HepG2 (cell line): ENCODE results near the gene CUL9. TPM values are rescaled to one million over a fixed set of nuclear protein-coding genes. Genes with fewer than 3 reads are reported as not detected.
A peak's percentile ranks its signal among the peaks of the same experiment; 100 is the strongest.

Experiments
- ATAD3A ChIP-seq: sonication (generic); formaldehyde crosslinking; IDR thresholded peaks from 2 replicates; pipeline ENCODE4 v1.4.0; 2020; ENCODE audit warnings: missing genetic modification reagents
- ATF7-NPFF ChIP-seq: sonication (generic); formaldehyde crosslinking; IDR thresholded peaks from 2 replicates; pipeline ENCODE4 v1.8.1; 2023; ENCODE audit warnings: mild to moderate bottlenecking, low read depth, missing genetic modification reagents, moderate library complexity
- CREB3 ChIP-seq: sonication (generic); formaldehyde crosslinking; IDR thresholded peaks from 2 replicates; pipeline ENCODE4 v1.5.0; 2020; ENCODE audit warnings: missing genetic modification reagents
- DRAP1 ChIP-seq: IDR thresholded peaks from 2 replicates; pipeline ENCODE4 v1.6.1; 2016; ENCODE audit warnings: missing genetic modification reagents, missing compliant biosample characterization
- ETV6 ChIP-seq: sonication (generic); formaldehyde crosslinking; conservative IDR thresholded peaks from 2 replicates; pipeline ENCODE4 v1.4.0; 2020; ENCODE audit warnings: missing genetic modification reagents
- MATR3 ChIP-seq: sonication (generic); formaldehyde crosslinking; IDR thresholded peaks from 2 replicates; pipeline ENCODE4 v1.4.0; 2020; ENCODE audit warnings: missing genetic modification reagents
- MEIS2 ChIP-seq: sonication (generic); formaldehyde crosslinking; IDR thresholded peaks from 2 replicates; pipeline ENCODE4 v1.9.0; 2021; ENCODE audit warnings: mild to moderate bottlenecking, missing genetic modification reagents
- NCOA5 ChIP-seq: sonication (generic); formaldehyde crosslinking; IDR thresholded peaks from 2 replicates; pipeline ENCODE4 v1.4.0; 2020; ENCODE audit warnings: missing genetic modification reagents
- NFE2L2 ChIP-seq: fragments of 150-350 bp; IDR thresholded peaks from 2 replicates; pipeline ENCODE4 v1.6.1; 2014; ENCODE audit warnings: low read length
- PAXIP1 ChIP-seq: sonication (generic); formaldehyde crosslinking; conservative IDR thresholded peaks from 2 replicates; pipeline ENCODE4 v1.4.0; 2020; ENCODE audit warnings: mild to moderate bottlenecking, missing genetic modification reagents, moderate library complexity
- PBX2 ChIP-seq: IDR thresholded peaks from 2 replicates; pipeline ENCODE4 v1.6.1; 2016; ENCODE audit warnings: control low read depth
- SNAPC2 ChIP-seq: sonication (generic); formaldehyde crosslinking; IDR thresholded peaks from 2 replicates; pipeline ENCODE4 v1.8.1; 2022; ENCODE audit warnings: mild to moderate bottlenecking, missing genetic modification reagents
- TEAD3 ChIP-seq: optimal IDR thresholded peaks from 2 replicates; pipeline ENCODE3; 2016; ENCODE audit warnings: borderline replicate concordance
- THRA ChIP-seq: sonication (generic); formaldehyde crosslinking; IDR thresholded peaks from 2 replicates; pipeline ENCODE4 v1.4.0; 2020; ENCODE audit warnings: missing genetic modification reagents, borderline replicate concordance
- ZC3H13 ChIP-seq: sonication (generic); formaldehyde crosslinking; IDR thresholded peaks from 2 replicates; pipeline ENCODE4 v1.8.1; 2023; ENCODE audit warnings: mild to moderate bottlenecking, missing genetic modification reagents, moderate library complexity
- ZNF205 ChIP-seq: IDR thresholded peaks from 2 replicates; pipeline ENCODE4 v1.6.1; 2018; ENCODE audit warnings: missing biosample characterization, missing genetic modification reagents
- ZNF543 ChIP-seq: sonication (generic); formaldehyde crosslinking; IDR thresholded peaks from 2 replicates; pipeline ENCODE4 v1.4.0; 2020; ENCODE audit warnings: mild to moderate bottlenecking, missing genetic modification reagents
- ZNF607 ChIP-seq: sonication (generic); formaldehyde crosslinking; IDR thresholded peaks from 2 replicates; pipeline ENCODE4 v1.5.1; 2020; ENCODE audit warnings: missing genetic modification reagents, mild to moderate bottlenecking, borderline replicate concordance
- ZNF644 ChIP-seq: IDR thresholded peaks from 2 replicates; pipeline ENCODE4 v1.6.1; 2016; ENCODE audit warnings: low read depth
- ZNF691 ChIP-seq: sonication (generic); formaldehyde crosslinking; IDR thresholded peaks from 2 replicates; pipeline ENCODE4 v1.4.0; 2020; ENCODE audit warnings: missing genetic modification reagents, low read depth, mild to moderate bottlenecking, borderline replicate concordance
- ZNF839 ChIP-seq: sonication (generic); formaldehyde crosslinking; IDR thresholded peaks from 2 replicates; pipeline ENCODE4 v1.4.0; 2020; ENCODE audit warnings: missing genetic modification reagents, mild to moderate bottlenecking, borderline replicate concordance
- ZSCAN22 ChIP-seq: sonication (generic); formaldehyde crosslinking; IDR thresholded peaks from 2 replicates; pipeline ENCODE4 v1.4.0; 2020; ENCODE audit warnings: mild to moderate bottlenecking, missing genetic modification reagents
- polyA plus RNA-seq, 8 experiments: library from polyadenylated mRNA; depleted of rRNA in 3 of 8; stranded (reverse) in 7 of 8; unstranded in 1 of 8; fragments of >200 nt; fragmentation: Illumina TruSeq in 4 of 8; extraction: Trizol in 4 of 8; gene quantifications; 2 replicates each; pipeline versions ENCODE4 v1.2.1 to v1.2.3, GENCODE V29; 2011 to 2016; ENCODE audit warnings: low read depth in 4 of 8, missing spikeins in 1 of 8, mixed read lengths in 1 of 8; ENCODE audit not compliant: insufficient read depth in 1 of 8
- total RNA-seq, 5 experiments: library from RNA; depleted of rRNA; stranded (reverse); fragments of >200 nt; fragmentation: Illumina TruSeq; extraction: Trizol; gene quantifications; 2 replicates each; pipeline ENCODE4 v1.2.3, GENCODE V29; 2016; ENCODE audit warnings: low read depth in 1 of 5

CUL9 gene
- total and polyA plus RNA-seq, 2 of the 13 experiments (the other 11 are each of a cell fraction or from before 2014, with no cell fraction given), result 11.4 to 13.7 TPM

GRCh38 chr6:43174263-43175112 is 7.5 kb upstream of the CUL9 start (continued):
- TF ChIP-seq TEAD3 (CRISPR knock-in tag) (peak; percentile 97), ATF7-NPFF (CRISPR knock-in tag) (no peak), PAXIP1 (CRISPR knock-in tag) (peak; percentile 63), ZNF543 (peak; percentile 86; the same call in 1 of the 2 replicates), ZNF644 (CRISPR knock-in tag) (0 out of 2 replicates have a peak, but pooled peaks have one; percentile 6), ZNF205 (peak; percentile 63), NCOA5 (CRISPR knock-in tag) (no peak), ZNF691 (no peak; the same call in 1 of the 2 replicates), ZNF607 (CRISPR knock-in tag) (peak; percentile 87; the same call in 1 of the 2 replicates), NFE2L2 (no peak), DRAP1 (peak; percentile 75), CREB3 (CRISPR knock-in tag) (no peak), ZC3H13 (CRISPR knock-in tag) (no peak), MEIS2 (no peak), PBX2 (CRISPR knock-in tag) (peak; percentile 78), ETV6 (CRISPR knock-in tag) (0 out of 2 replicates have a peak, but pooled peaks have one; percentile 44), ZSCAN22 (CRISPR knock-in tag) (0 out of 2 replicates have a peak, but pooled peaks have one; percentile 45), ATAD3A (CRISPR knock-in tag) (no peak), SNAPC2 (CRISPR knock-in tag) (no peak), MATR3 (CRISPR knock-in tag) (no peak), ZNF839 (CRISPR knock-in tag) (no peak), THRA (CRISPR knock-in tag) (peak; percentile 60)
